NCI-H1105 treated with DMSO at 0.1 percent for 48 hours (cell line): Measurements from ENCODE around the gene ZNF808.
A peak's percentile ranks its signal among the peaks of the same experiment; 100 is the strongest.
"Not testable (repeated sequence)": the region's sequence is repeated elsewhere in the genome, so short reads cannot be mapped to it uniquely, and the experiment has no call there.

Experiments used
- DNase-seq: peaks from one replicate; lab custom pipeline; 2025; lab: John Stamatoyannopoulos, UW

ZNF808 gene

DNA sequence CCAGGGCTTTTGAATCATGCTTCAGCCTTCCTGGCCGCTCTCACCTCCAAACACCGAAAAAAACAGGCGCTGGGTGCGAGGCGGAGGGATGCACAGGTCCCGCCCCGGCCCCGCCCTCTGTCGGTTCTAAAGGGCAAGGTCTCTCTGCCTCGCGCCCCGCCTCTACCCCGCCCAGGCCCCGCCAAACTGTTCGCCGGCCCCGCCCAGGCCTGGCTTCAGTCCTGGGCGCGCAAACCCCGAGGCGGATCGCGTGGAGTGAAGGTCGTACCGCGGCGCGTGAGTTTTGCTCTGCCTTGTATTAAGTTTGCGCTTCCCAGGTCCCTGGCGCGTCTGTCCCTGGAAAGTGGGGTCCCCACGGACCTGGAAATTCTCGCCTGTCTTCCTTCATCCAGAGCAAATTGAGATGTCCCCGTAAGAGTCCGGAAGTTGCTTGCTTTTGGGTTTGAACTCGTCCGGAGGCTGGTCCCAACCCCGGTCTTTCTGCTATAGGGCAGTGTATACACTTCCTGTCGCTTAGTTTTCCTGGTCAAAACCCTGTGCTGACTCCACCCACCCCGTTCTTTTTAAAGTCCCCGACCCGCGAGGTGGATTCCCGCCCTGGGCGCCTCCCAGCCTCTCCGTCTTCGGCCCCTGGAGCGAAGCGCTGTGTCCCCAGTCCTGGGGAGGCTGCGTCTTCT is 8.4 kb downstream of the ZNF808 start:
- no peak for DNase-seq

DNA sequence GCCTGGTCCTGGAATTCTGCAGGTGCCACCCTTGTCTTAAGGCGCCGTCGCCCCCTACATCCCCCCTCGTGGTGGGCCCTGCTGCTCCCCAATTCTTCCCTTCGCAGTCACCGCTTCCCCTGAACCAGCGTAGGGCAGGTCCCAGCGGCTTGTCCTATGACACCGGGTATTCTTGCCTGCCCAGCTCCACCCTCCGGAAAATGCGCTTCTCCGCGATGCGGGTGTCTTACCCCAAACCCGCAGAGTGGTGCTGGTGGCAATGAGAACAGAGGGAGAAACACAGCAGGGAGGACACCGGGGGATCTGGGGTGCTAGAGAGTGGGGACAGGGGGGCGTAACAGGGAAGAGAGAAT is 9.0 kb downstream of the ZNF808 start:
- no peak for DNase-seq

DNA sequence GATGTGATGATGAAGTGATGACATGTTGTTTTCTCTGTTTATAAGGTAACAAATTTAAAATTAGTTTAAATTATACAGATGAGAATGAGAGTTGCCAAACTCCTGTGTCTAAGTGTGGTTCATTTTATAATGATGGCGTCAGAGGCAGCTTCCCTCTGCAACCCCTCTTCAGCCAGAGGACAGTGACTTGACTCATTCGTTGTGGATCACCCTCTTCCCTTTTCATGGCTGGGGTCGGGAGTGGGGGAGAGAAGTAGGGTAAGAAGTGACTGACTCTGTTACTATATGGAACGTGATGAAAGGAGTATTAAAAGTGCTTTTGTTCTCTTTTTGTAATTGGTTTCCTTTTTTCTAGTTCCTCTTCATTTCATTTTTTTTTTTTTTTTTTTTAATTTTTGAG is 11.3 kb downstream of the ZNF808 start:
- DNase-seq = not testable (repeated sequence)

DNA sequence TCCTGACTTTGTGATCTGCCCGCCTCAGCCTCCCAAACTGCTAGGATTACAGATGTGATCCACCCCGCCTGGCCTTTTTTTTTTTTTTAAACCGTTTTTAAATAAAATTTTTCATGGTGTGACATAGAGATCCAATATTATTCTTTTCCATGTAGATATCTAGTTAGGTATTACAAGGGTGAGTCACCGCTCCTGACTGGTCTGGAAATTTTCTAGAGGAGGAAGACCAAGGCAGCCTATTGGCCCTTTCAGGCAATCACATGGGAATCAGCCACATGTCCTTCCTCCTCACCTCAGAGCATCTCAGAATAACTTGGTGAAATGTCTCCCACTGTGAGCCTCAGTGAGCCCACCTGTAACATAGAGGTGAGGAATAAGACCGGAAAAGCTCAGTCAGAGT is 13.7 kb downstream of the ZNF808 start:
- DNase-seq = not testable (repeated sequence)

DNA sequence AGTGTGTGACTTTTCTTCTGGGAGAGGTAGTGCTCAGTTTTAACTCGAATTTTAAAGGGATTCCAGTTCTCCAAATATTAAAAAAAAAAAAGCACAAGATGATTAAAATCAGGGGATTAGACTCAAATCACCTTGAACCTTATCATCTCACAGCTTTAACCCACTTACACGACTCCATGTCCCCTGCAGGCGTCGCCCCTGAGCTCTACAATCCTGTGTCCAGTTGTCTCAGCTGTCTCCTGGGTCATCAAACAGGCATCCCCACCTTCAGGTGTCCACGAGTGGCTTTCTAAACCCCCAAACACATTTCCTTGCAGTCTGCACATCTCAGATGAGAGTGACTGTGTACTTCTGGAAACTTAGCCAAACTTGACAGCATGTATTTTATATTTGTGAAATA is 14.1 kb downstream of the ZNF808 start:
- no peak for DNase-seq

DNA sequence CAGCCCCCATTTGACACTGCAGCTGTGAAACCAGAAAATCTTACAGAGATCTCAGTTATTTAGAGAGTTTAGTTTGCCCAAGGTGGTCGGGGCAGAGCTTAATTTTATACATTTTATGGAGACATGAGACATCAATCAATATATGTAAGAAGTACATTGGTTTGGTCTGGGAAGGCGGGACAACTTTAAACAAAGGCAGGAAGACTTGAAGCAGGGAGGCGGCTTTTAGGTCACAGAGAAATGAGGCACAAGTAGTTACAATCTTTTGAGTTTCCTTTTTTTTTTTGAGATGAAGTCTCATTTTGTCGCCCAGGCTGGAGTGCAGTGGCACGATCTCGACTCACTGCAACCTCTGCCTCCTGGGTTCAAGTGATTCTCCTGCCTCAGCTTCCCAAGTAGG is 15.1 kb downstream of the ZNF808 start:
- DNase-seq = not testable (repeated sequence)

DNA sequence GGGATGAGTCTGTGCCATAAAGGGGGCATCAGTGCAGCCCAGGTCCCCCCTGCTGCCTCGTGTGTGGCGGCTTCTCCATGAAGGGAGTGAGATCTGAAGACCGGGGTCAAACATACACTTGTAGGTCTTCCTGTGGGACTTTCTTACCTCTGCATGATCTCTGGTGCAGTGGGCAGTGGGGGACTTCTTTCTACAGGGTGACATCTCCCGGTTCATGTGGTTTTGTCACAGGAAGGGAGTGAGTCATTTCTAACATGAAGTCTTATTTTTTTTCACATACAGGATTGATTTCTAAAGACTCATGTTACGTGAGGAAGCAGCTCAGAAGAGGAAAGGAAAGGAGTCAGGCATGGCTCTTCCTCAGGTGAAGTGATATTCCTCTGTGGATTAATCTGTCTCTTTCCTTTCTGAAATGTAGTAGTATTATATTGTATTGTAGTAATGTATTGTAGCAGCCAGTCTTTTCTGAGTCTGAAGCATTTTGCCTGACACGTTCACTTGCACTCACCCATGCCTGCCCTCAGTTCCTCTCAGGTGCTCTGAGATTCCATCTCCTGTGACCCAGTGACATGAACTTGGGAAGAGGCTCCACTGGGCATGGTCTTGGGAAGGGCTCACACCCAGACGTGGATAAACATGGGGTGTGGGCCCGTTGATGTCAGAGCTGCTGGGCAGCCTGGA is 15.7 kb downstream of the ZNF808 start:
- DNase-seq = no peak

DNA sequence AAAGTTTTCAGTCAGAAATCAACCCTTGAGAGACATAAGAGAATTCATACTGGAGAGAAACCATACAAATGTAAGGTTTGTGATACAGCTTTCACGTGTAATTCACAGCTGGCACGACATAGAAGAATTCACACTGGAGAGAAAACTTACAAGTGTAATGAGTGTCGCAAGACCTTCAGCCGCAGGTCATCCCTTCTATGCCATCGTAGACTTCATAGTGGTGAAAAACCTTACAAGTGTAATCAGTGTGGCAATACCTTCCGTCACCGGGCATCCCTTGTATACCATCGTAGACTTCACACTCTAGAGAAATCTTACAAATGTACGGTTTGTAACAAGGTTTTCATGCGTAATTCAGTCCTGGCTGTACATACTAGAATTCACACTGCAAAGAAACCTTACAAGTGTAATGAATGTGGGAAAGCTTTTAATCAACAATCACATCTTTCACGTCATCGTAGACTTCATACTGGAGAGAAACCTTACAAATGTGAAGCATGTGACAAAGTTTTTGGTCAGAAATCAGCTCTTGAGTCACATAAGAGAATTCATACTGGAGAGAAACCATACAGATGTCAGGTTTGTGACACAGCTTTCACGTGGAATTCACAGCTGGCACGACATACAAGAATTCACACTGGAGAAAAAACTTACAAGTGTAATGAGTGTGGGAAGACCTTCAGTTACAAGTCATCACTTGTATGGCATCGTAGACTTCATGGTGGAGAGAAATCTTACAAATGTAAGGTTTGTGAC is 26.9 kb downstream of the ZNF808 start:
- DNase-seq = no peak

DNA sequence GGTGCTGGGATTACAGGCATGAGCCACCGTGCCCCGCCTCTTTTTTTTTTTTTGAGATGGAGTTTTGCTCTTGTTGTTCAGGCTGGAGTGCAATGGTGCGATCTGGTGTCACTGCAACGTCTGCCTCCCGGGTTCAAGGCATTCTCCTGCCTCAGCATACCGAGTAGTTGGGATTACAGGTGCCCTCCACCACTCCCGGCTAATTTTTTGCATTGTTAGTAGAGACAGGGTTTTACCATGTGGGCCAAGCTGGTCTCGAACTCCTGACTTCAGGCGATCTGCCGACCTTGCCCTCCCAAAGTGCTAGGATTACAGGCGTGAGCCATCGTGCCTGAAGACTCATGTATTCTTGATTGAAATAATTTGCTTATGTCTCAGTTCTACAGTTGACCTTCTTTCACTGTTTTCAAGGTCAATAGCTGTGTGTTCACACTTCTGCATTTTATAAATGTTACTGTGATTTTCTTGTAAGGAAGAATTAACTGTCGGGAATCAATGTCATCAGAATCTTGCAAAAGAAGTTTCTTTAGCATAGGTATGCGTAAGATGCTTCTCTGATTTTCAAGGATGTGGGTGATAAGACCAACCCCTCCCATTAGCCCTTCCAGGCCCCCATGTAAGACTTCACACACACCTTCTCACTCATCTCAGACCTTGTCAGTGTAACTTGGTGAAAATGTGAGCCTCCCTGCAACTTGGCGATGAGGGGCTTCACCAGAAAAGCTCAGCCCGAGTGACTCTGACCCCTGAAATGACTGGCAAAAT is 29.9 kb downstream of the ZNF808 start:
- DNase-seq = no peak

DNA sequence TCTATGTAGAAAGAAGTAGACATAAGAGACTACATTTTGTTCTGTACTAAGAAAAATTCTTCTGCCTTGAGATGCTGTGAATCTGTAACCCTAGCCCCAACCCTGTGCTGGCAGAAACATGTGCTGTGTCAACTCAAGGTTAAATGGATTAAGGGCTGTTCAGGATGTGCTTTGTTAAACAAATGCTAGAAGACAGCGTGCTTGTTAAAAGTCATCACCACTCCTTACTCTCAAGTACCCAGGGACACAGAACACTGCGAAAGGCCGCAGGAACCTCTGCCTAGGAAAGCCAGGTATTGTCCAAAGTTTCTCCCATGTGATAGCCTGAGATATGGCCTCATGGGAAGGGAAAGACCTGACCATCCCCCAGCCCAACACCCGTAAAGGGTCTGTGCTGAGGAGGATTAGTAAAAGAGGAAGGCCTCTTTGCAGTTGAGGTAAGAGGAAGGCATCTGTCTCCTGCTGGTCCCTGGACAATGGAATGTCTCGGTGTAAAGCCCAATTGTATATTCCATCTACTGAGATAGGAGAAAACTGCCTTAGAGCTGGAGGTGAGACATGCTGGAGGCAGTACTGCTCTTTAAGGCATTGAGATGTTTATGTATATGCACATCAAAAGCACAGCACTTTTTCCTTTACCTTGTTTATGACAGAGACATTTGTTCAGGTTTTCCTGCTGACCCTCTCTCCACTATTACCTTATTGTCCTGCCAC is 31.4 kb downstream of the ZNF808 start:
- not testable (repeated sequence) for DNase-seq

DNA sequence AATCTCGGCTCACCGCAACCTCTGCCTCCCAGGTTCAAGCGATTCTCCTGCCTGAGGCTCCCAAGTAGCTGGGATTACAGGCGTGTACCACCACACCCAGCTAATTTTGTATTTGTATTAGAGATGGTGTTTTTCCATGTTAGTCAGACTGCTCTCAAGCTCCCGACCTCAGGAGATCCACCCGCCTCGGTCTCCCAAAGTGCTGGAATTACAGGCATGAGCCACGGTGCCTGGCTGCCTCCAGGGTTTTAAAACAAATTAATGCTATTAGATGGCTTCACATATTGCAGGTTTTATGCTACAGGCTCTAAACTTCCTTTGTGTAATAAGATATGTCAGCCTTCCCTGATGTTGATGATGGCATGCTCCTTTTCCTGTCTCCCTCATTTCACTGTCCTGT is 34.1 kb downstream of the ZNF808 start:
- DNase-seq = not testable (repeated sequence)

DNA sequence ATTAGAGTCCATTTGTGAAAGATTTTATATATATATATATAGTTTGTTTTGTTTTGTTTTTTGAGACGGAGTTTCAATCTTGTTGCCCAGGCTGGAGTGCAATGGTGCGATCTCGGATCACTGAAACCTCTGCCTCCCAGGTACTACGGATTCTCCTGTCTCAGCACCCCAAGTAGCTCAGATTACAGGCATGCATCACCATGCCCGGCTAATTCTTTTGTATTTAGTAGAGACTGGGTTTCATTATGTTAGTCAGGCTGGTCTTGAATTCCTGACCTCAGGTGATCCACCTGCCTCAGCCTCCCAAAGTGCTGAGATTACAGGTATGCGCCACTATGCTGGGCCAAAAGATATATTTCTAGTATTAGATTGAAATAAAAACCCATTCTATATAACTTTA is 38.7 kb downstream of the ZNF808 start:
- no peak for DNase-seq

DNA sequence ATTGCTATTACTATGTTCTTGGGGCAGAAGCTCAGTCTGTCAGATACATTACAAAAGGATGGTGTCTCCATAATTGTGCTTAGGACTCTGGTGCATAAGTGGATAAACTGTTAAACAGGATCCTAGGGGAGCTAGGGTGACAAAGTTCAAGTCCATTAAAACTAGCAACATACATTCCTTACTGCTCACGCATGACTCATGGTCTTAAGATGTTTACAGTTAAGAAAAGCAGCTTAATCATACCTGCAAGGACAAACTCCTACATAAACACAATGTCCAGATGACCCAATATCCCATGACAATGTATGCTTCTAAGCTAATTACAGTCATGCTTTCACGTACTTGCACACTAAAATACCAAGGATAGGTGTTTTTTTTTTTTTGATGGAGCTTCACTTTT is 39.1 kb downstream of the ZNF808 start:
- DNase-seq = no peak

DNA sequence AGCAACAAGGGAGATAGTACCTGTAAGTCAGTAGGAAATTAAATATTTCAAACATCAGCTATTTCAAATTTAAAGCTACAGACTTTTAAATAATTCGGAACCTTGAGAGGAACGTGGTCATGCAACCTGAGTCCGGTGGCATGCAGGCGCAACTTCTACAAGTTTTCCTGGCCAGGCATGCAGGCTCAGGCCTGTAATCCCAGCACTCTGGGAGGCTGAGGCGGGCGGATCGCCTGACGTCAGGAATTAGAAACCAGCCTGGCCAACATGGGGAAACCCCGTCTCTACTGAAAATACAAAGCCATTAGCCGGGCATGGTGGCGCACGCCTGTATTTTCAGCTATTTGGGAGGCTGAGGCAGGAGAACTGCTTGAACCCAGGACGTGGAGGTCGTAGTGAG is 40.5 kb downstream of the ZNF808 start:
- no peak for DNase-seq

DNA sequence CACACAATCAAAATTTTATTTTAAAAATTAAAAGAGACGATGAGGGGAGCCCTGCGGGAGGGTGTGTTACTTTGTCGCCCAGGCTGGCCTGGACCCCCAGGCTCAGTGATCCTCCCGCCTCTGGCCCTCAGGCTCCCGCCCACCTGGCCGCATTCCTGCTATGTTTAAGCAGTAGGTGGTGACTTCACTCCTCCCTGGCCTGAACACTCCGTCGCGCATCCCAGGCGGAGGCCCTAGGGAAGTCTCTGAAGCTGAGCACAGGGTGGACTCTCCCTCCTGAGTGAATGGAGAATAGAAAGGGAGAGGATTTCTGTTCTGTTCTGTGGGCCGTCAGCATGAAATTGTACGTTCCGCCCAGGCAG is 42.2 kb downstream of the ZNF808 start:
- peak; percentile 48 for DNase-seq

DNA sequence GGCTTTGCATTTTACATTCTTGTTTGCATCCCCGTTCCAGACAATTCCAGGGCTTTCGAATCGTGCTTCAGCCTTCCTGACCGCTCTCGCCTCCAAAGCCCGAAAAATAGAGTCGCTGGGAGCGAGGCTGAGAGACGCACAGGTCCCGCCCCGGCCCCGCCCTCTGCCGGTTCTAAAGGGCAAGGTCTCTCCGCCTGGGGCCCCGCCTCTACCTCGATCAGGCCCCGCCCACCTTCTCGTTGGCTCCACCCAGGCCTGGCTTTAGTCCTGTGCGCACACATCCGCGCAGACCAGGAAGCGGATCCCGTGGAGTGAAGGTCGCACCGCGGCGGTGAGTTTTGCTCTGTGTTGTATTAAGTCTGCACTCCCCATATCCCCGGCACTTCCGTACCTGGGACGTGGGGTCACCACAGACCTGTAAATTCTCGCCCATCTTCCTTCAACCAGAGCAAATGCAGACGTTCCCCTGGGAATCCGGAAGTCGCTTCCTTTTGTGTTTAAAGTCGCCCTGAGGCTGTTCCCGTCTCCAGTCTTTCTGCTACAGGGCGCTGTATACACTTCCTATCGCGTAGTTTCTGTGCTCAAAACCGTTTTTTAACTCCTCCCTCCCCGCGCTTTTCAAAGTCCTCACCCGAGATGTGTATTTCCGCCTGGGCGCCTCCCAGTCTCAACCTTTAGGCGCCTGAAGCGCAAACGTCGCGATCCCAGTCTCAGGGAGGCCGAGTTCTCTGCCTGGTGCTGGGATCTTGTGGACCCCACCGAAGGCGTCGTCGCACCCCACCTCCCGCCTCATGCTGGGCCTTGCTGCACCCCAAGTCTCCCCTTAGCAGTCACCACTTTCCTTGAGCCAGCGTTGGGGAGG is 42.8 kb downstream of the ZNF808 start, which contains the start of gene ZNF701:
TSS of gene ZNF701 (plus strand) at position 288 of the 862 bp plus-strand sequence. CDS start 3,861 bp downstream, outside the sequence.
- DNase-seq = peak; percentile 91

DNA sequence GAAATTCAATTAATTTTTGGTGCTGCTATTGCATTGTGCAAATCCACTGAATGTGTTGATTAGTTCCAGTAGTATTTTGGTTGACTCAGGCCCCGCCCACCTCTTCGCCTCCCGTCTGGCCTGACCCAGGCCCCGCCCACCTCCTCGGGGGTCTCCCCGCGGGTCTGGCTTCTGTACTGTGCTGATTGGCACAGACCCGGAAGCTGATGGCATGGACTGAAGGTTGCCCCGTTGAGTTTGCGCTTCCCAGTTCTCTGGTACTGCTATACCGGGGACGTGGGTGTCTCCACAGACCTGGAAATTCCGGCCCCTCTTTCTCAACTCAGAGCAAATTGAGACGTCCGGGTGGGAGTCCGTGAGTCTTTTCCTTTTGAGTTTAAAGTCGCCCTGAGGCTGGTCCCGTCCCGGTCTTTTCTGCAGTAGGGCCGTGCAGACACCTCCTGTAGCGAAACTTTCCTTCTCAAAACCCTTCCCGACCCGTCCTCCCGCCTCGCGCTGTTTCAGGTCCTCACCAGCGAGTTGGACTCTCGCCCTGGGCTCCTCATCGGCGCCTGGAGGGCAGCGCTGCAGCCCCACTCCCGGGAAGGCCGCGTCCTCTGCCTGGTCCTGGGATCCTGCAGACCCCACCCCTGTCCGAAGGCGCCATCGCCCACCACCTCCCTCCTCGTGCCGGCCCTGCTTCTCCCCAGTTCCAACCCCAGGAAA is 57.4 kb downstream of the ZNF808 start:
- no peak for DNase-seq

DNA sequence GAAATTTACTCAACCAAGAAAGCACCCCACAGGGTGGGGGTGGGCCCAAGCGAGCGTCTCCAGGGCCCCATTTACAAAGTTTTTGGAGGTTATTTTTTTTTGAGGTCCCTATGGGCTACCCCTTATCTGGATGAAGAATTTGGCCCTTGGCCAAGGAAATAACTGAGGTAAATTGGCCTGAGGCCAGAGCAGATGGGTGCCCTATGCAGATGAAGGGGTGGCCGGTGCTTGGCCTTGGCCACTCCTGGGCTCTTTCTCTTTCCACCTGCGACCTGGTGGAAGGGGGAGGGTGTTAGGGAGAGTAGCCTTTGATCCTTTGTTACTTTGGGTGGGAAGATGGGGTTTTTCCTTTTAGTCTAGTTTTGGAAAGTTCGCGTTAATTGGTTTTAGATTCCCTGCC is 58.1 kb downstream of the ZNF808 start:
- no peak for DNase-seq

DNA sequence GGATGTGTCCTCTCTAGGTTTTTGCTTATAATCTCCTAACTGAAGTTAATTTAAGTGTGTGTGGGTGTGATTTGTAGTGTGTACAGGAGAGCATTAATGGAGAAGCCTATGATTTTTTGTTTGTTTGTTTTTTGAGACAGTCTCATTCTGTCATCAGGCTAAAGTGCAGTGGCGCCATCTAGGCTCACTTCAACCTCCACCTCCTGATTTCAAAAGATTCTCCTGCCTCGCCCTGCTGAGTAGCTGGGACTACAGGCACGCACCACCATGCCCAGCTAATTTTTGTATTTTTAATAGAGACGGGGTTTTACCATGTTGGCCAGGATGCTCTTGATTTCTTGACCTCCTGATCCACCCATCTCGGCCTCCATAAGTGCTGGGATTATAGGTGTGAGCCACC is 63.3 kb downstream of the ZNF808 start:
- no peak for DNase-seq

DNA sequence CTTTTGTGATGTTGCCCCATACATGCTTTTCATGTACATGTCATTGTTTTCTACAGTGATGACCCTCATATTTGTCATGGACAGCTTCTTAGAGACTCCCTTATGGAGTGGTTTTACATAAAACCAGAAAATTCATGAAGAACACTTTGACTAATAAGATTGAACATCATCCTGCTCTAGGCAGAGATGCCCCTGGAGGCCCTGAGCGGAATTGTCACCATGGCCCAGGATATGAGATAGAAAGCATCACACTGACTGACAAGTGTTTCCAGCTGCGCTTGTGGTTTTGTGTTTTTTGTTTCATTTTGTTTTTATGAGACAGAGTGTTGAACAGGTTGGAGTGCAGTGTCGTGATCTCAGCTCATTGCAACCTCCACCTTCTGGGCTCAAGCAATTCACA is 64.8 kb downstream of the ZNF808 start:
- DNase-seq = no peak
